Body of pancreas (tissue), 4 donors: ENCODE data around the gene HSBP1L1.

ENCODE experiments used
- CTCF ChIP-seq, 7 experiments: fragments of 450-650 bp in 4 of 7; fragments of 200-600 bp in 3 of 7; sonication (generic) in 3 of 7; IDR thresholded peaks; one replicate each; pipeline ENCODE4 v1.5.1; 2016 to 2019; ENCODE audit warnings: antibody characterized with exemption in 7 of 7
- POLR2A ChIP-seq, 3 donors: fragments of 450-650 bp; IDR thresholded peaks; one replicate each; pipeline ENCODE4 v1.6.1; 2016; ENCODE audit warnings: antibody characterized with exemption in 3 of 3, mild to moderate bottlenecking in 2 of 3

GRCh38 chr18:79947881-79948610 is 16.4 kb upstream of the HSBP1L1 start:
- TF ChIP-seq CTCF (IDR thresholded peaks at IDR 0.05) (no peak), POLR2A (IDR thresholded peaks at IDR 0.05) (no peak)
